Stimulated activated CD4-positive, alpha-beta T cell treated with anti-CD3 and anti-CD28 coated beads, Interleukin-1b, Interleukin-23, amount 100 ng/mL, for 4 hours (primary cell): Measurements from ENCODE around the gene COL6A3.
"Not testable (repeated sequence)": the region's sequence is repeated elsewhere in the genome, so short reads cannot be mapped to it uniquely, and the experiment has no call there.

ENCODE experiments used
- DNase-seq, 2 donors: peaks; one replicate each; pipeline ENCODE4 v3.0.0-alpha.2; 2020; ENCODE audit warnings: low read depth in 2 of 2

COL6A3 gene

GRCh38 chr2:237383991-237384671 is 29.8 kb downstream of the COL6A3 start:
- no peak for DNase-seq

- DNase-seq: no peak
These were observed 33.2 kb downstream of the COL6A3 start for GRCh38 chr2:237380768-237381167.

- no peak for DNase-seq
These were observed 34.3 kb downstream of the COL6A3 start for GRCh38 chr2:237379636-237380035.

GRCh38 chr2:237378650-237379049 is 35.3 kb downstream of the COL6A3 start:
- no peak for DNase-seq

GRCh38 chr2:237374284-237375060 is 39.5 kb downstream of the COL6A3 start:
- DNase-seq: no peak

GRCh38 chr2:237371856-237372255 is 42.1 kb downstream of the COL6A3 start:
- no peak for DNase-seq

- no peak for DNase-seq
These were observed 48.3 kb downstream of the COL6A3 start for GRCh38 chr2:237365671-237366070.

- no peak for DNase-seq
These were observed 49.3 kb downstream of the COL6A3 start for GRCh38 chr2:237364655-237365054.

- DNase-seq: no peak
These were observed 52.6 kb downstream of the COL6A3 start for GRCh38 chr2:237361194-237362004.

- DNase-seq: no peak
These were observed 53.8 kb downstream of the COL6A3 start for GRCh38 chr2:237359894-237360780.

GRCh38 chr2:237359518-237359840 is 54.5 kb downstream of the COL6A3 start:
- no peak for DNase-seq

- no peak for DNase-seq
These were observed 55.0 kb downstream of the COL6A3 start for GRCh38 chr2:237358721-237359517.

- DNase-seq: no peak
These were observed 58.3 kb downstream of the COL6A3 start for GRCh38 chr2:237355701-237356100.

- DNase-seq: no peak
These were observed 59.1 kb downstream of the COL6A3 start for GRCh38 chr2:237354892-237355291.

GRCh38 chr2:237354172-237354571 is 59.8 kb downstream of the COL6A3 start:
- DNase-seq: not testable (repeated sequence)

GRCh38 chr2:237353215-237353614 is 60.7 kb downstream of the COL6A3 start:
- DNase-seq: no peak

- DNase-seq: no peak
These were observed 61.6 kb downstream of the COL6A3 start for GRCh38 chr2:237352279-237352845.

- no peak for DNase-seq
These were observed 62.2 kb downstream of the COL6A3 start for GRCh38 chr2:237351796-237352195.

- DNase-seq: no peak
These were observed 62.9 kb downstream of the COL6A3 start for GRCh38 chr2:237351046-237351445.

- DNase-seq: no peak
These were observed 63.4 kb downstream of the COL6A3 start for GRCh38 chr2:237350597-237350996.
